Fibroblast of pulmonary artery (primary cell): ENCODE results near the gene TNFRSF12A.

ENCODE experiments used
- DNase-seq: peaks from one replicate; pipeline ENCODE4 v3.0.0-alpha.2; 2010; ENCODE audit warnings: low read depth
- H3K4me3 ChIP-seq: replicated peaks from 2 replicates; pipeline ENCODE4 v1.5.1; 2011; ENCODE audit warnings: low read depth, mild to moderate bottlenecking, control low read depth, low read length, moderate library complexity
- TF ChIP-seq, protein P1 (sequence below): IDR thresholded peaks from 2 replicates; pipeline ENCODE4 v1.5.1; 2011; ENCODE audit warnings: mild to moderate bottlenecking, control low read depth, low read length, inconsistent platforms; ENCODE audit errors: missing control alignments

The TNFRSF12A gene

DNA sequence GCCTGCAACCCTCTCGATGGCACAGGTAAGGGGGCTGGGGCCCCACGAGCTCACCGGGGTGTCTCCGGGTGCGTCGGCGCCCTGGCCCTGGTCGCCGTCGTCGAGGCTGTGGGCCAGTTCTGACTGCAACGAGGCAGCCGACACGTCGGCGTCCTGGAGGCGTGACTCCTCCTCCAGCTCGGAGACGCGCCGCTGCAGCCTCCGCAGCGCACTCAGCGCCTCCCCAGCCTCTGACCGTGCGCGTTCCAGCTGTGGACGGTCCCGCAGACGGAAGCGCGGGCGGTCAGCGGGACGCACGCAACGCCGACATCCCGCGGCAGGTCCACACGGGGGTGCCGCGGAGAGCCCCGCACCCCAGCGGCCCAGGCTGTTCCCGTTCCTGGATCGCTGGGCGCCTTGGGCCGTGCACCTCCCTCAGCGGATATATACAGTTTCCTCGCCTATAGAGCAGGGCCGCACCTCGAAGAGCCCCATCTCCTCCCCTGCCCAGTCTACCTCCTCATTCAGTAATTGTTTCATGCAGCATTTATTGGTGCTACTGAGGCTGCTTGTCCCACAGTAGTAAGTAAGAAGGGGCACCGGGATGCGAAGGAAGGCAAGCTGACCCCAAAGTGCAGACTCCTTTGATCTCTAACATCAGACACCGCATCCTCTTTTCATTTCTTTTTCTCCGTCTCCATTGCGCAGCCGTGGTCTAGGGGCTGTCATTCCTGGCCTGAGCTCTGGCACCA lies 9.5 kb downstream of the TNFRSF12A start:
- H3K4me3 ChIP-seq: peak overlapping the region; percentile 14
- TF ChIP-seq, protein P1, sequence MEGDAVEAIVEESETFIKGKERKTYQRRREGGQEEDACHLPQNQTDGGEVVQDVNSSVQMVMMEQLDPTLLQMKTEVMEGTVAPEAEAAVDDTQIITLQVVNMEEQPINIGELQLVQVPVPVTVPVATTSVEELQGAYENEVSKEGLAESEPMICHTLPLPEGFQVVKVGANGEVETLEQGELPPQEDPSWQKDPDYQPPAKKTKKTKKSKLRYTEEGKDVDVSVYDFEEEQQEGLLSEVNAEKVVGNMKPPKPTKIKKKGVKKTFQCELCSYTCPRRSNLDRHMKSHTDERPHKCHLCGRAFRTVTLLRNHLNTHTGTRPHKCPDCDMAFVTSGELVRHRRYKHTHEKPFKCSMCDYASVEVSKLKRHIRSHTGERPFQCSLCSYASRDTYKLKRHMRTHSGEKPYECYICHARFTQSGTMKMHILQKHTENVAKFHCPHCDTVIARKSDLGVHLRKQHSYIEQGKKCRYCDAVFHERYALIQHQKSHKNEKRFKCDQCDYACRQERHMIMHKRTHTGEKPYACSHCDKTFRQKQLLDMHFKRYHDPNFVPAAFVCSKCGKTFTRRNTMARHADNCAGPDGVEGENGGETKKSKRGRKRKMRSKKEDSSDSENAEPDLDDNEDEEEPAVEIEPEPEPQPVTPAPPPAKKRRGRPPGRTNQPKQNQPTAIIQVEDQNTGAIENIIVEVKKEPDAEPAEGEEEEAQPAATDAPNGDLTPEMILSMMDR: no peak
- peak; percentile 31 for DNase-seq

DNA sequence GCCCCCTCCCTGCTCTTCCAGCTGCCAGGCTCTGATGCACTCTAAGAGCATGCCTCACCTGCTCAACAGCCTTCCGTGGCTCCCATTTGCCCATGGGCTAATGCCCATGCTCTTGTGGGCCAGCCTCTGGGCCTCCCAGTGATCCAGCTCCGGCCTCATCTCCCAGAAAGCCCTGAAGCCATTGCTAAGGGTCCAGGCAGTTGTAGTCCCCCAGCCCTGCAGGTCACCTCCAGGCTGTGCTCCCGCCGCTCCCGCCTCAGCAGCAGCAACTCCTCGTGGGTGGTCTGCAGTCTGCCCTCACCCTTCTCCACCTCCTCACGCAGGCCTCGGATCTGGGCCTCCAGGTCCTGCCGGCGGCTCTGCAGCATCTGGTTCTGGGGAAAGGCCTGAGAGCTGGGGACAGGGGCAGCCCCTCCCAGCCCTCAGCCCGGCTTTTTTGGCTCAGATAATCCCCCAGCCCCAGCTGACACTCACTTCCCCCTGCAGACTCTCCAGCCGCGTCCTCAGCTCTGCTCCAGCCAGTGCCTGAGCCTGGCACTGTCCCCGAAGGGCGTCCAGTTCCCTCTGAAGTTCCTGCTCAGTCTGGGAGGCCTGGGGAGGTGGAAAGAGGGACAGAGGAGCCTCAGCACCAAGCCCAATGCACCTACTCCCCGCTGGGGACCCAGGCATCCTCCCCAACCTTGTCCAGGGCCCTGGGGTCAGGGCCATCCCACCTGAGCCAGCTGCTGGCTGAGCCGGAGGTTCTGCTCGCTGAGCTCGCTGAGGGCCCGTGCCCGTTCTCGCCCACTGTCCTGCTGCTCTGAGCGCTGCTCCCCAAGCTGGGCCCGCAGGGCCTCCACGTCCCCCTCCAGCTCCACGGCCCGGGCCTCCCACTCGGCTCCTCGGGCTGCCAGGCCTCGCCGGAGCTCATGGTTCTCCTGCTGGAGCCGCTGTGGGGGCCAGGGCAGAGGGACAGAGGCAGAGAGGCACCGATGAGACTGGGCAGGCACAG lies 10.3 kb downstream of the TNFRSF12A start:
- TF ChIP-seq, protein P1: no peak
- no peak overlapping the region for H3K4me3 ChIP-seq
- no peak for DNase-seq

GRCh38 chr16:3032624-3033023 lies 12.5 kb downstream of the TNFRSF12A start:
- no peak for DNase-seq
- TF ChIP-seq, protein P1: no peak
- no peak overlapping the region for H3K4me3 ChIP-seq

DNA sequence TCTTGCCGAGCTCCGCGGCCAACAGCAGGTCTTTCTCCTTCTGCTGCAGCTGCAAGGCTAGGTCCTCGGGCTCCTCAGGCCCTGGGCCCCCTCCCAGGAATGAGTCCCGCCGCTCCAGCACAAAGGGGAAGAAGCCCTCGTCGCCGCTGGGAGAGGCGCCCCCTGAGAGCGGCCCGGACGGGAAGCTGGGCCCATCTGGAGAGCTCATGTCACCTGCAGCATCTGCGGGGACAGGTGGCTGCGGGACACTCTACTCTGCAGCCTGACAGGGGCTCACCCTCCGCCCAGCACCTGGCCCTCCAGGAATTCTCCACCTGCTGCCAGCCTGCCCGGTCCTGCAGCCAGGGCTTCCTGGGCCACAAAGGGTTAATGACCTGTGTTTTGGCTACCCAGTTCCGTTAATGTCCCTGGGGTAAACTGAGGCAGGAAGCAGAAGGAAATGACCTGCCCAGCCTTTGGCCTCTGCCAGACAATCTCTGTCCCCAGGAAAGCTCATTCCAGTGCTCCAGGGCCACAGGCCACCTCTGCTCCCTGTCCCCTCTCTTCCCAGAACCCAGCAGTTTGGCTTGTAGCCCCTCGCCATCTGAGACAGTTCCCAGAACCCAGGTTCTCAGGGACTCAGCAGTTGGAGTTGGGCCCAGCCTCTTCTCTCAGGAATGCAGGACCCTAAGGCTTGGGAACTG lies 15.3 kb downstream of the TNFRSF12A start:
- H3K4me3 ChIP-seq: no peak overlapping the region
- DNase-seq: no peak
- TF ChIP-seq, protein P1: no peak

- H3K4me3 ChIP-seq: no peak overlapping the region
- no peak for DNase-seq
- TF ChIP-seq, protein P1: no peak
Measured at GRCh38 chr16:3035972-3036725, 16.0 kb downstream of the TNFRSF12A start.

DNA sequence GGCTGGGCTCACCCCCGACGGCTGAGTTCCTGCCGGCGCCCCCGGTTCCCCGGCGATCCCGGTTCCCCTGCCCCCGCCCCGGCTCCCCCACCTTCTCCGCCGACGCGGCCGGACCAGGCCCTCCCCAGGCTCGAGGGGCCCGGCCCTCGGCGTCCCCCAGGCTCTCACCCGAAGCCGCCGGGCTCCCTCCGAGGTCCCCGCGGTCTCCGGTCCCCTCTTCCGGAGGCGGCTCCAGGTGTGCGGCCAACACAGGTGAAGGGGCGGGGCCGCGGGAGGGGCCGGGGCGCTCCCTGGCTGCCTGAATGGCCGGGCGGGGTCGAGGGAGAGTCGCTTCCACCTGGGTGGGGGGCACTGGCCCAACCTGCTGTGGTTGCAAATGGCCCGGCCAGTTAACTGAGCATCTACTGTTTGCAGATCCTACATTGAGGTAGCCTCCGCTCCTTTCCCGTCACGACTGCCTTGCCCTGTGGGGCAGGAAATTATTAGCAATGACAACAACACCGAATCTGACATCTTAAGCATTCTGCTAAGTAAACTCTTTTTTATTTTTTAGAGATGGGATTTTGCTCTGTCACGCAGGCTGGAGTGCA lies 16.7 kb downstream of the TNFRSF12A start, which contains the start of gene BICDL2:
BICDL2 (minus strand) TSS at position 219 of the 590 bp plus-strand sequence. CDS start 1,448 bp downstream, outside the sequence.
- DNase-seq: no peak
- TF ChIP-seq, protein P1: no peak
- no peak within 1 kb of the TSS for H3K4me3 ChIP-seq
